ENCODE results near the gene PDE3A. TPM values are rescaled to one million over a fixed set of nuclear protein-coding genes. Genes with fewer than 3 reads are reported as not detected.

PDE3A gene
- total RNA-seq, 2 donors from 2014 or later, result 78.3 to 110 TPM

GRCh38 chr12:20453756-20454310 lies 85.5 kb downstream of the PDE3A start:
- Histone ChIP-seq H3K4me1 (ENCODE audit: control insufficient read depth in 1 of 2, low read depth in 2 of 2) (peaks cover 11 to 49% of the 10 kb centered on the region in 2 donors), H3K27me3 (replicated peaks; ENCODE audit: insufficient read depth) (no peaks in the 10 kb centered on the region), H3K4me3 (no peak overlapping the region), H3K36me3 (no peaks in the 10 kb centered on the region), H3K27ac (no peak overlapping the region), H3K9me3 (no peaks in the 10 kb centered on the region)
- ATAC-seq (ENCODE audit: insufficient number of reproducible peaks, low FRiP score, low read depth), result no peak
- TF ChIP-seq, protein P1, sequence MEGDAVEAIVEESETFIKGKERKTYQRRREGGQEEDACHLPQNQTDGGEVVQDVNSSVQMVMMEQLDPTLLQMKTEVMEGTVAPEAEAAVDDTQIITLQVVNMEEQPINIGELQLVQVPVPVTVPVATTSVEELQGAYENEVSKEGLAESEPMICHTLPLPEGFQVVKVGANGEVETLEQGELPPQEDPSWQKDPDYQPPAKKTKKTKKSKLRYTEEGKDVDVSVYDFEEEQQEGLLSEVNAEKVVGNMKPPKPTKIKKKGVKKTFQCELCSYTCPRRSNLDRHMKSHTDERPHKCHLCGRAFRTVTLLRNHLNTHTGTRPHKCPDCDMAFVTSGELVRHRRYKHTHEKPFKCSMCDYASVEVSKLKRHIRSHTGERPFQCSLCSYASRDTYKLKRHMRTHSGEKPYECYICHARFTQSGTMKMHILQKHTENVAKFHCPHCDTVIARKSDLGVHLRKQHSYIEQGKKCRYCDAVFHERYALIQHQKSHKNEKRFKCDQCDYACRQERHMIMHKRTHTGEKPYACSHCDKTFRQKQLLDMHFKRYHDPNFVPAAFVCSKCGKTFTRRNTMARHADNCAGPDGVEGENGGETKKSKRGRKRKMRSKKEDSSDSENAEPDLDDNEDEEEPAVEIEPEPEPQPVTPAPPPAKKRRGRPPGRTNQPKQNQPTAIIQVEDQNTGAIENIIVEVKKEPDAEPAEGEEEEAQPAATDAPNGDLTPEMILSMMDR (IDR thresholded peaks at IDR 0.05), result no peak
- no peak for DNase-seq (ENCODE audit: low spot score)

GRCh38 chr12:20455001-20455706 lies 86.8 kb downstream of the PDE3A start:
- Histone ChIP-seq H3K27ac (no peak overlapping the region), H3K9me3 (no peaks in the 10 kb centered on the region)

GRCh38 chr12:20457582-20457981 lies 89.2 kb downstream of the PDE3A start:
- no peak for ATAC-seq (ENCODE audit: insufficient number of reproducible peaks, low FRiP score, low read depth)
- Histone ChIP-seq H3K36me3 (no peaks in the 10 kb centered on the region), H3K4me3 (no peak overlapping the region), H3K27ac (no peak overlapping the region), H3K4me1 (ENCODE audit: control insufficient read depth in 1 of 2, low read depth in 2 of 2) (peaks cover 9 to 29% of the 10 kb centered on the region in 2 donors), H3K27me3 (replicated peaks; ENCODE audit: insufficient read depth) (no peaks in the 10 kb centered on the region), H3K9me3 (no peaks in the 10 kb centered on the region)
- DNase-seq (ENCODE audit: low spot score), result no peak
- TF ChIP-seq, protein P1 (IDR thresholded peaks at IDR 0.05), result no peak

More at GRCh38 chr12:20455001-20455706, 86.8 kb downstream of the PDE3A start:
- ATAC-seq (ENCODE audit: insufficient number of reproducible peaks, low FRiP score, low read depth), result no peak
- no peak for DNase-seq (ENCODE audit: low spot score)
- H3K36me3 ChIP-seq, result no peaks in the 10 kb centered on the region
- H3K27me3 ChIP-seq (replicated peaks; ENCODE audit: insufficient read depth), result no peaks in the 10 kb centered on the region
- H3K4me1 ChIP-seq (ENCODE audit: control insufficient read depth in 1 of 2, low read depth in 2 of 2), result peaks cover 8 to 39% of the 10 kb centered on the region in 2 donors
- TF ChIP-seq, protein P1 (IDR thresholded peaks at IDR 0.05), result no peak
- no peak overlapping the region for H3K4me3 ChIP-seq

DNA sequence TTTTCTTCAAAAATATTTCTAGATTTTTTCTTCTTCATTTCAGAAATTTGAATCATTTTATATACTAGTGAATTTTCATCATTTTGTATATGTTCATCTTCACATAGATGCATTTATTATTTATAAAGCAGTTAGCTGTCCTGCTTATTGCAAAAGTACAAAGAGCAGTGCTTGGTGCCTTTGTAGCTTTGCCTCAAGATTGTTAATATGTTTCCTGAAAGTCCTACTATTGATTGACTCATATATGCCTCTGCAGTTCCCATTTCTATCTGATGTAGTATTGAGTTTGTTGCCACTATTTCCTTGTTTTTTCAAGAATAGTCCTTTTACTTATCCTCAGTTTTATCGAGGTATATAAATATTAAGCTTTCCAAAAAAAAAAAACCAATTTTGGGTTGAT lies 89.7 kb downstream of the PDE3A start:
- ATAC-seq (ENCODE audit: insufficient number of reproducible peaks, low FRiP score, low read depth) (no peak), DNase-seq (ENCODE audit: low spot score) (no peak)
- H3K36me3 ChIP-seq, result no peaks in the 10 kb centered on the region
- H3K27me3 ChIP-seq (replicated peaks; ENCODE audit: insufficient read depth), result no peaks in the 10 kb centered on the region
- TF ChIP-seq, protein P1 (IDR thresholded peaks at IDR 0.05), result no peak
- H3K4me3 ChIP-seq, result no peak overlapping the region
- H3K9me3 ChIP-seq, result no peaks in the 10 kb centered on the region
- no peak overlapping the region for H3K27ac ChIP-seq
- H3K4me1 ChIP-seq (ENCODE audit: control insufficient read depth in 1 of 2, low read depth in 2 of 2), result peaks cover 9 to 33% of the 10 kb centered on the region in 2 donors

DNA sequence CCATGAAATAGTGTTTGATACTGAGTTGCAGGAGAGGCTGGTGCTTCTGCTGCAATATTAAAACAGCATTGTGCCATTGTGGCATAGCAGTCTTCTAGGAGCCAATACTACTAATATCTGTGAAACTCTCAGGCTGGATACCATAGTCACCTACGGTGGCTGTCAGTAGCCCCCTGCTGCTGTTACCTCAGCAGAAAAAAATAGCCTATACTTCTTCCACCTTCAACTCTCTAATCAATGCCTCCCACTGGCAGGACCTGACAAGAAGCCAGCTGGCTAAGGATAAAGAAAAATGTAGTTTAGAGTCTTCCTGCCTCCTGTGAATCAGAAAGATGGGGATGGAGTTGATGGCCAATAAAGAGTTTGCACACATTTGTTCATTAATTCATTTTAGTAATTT lies 91.6 kb downstream of the PDE3A start:
- ATAC-seq (ENCODE audit: insufficient number of reproducible peaks, low FRiP score, low read depth), result no peak

More for the DNA sequence above, 91.6 kb downstream of the PDE3A start:
- no peaks in the 10 kb centered on the region for H3K36me3 ChIP-seq
- peak overlapping the region in 1 of 2 donors; percentile 22 for H3K27ac ChIP-seq
- TF ChIP-seq, protein P1 (IDR thresholded peaks at IDR 0.05), result no peak
- no peak overlapping the region for H3K4me3 ChIP-seq
- no peaks in the 10 kb centered on the region for H3K27me3 ChIP-seq (replicated peaks; ENCODE audit: insufficient read depth)
- DNase-seq (ENCODE audit: low spot score), result no peak
- H3K9me3 ChIP-seq, result no peaks in the 10 kb centered on the region
- peaks cover 14 to 37% of the 10 kb centered on the region in 2 donors for H3K4me1 ChIP-seq (ENCODE audit: control insufficient read depth in 1 of 2, low read depth in 2 of 2)

Measured in thoracic aorta (tissue), 2 donors.